Right cardiac atrium (tissue), 5 donors: Measurements from ENCODE around the gene S100A14. TPM values are rescaled to one million over a fixed set of nuclear protein-coding genes. Genes with fewer than 3 reads are reported as not detected.
A peak's percentile ranks its signal among the peaks of the same experiment; 100 is the strongest.

ENCODE experiments used
- ATAC-seq, 2 donors: fragments of 200-7000 bp; cut with Tn5 transposase; one replicate each; pipeline versions ENCODE4 v1.8.0 to v1.9.1; 2020; ENCODE audit warnings: moderate library complexity in 2 of 2, mild to moderate bottlenecking in 1 of 2
- DNase-seq, 3 donors: peaks; one replicate each; pipeline ENCODE4 v3.0.0-alpha.2; 2020
- H3K27ac ChIP-seq: one replicate; pipeline ENCODE4 v1.5.1; 2013; ENCODE audit warnings: mild to moderate bottlenecking, low read length, control low read depth, moderate library complexity
- H3K27me3 ChIP-seq: one replicate; pipeline ENCODE4 v1.6.1; 2013; ENCODE audit not compliant: control insufficient read depth, insufficient read depth
- H3K4me1 ChIP-seq: one replicate; pipeline ENCODE4 v1.6.1; 2013; ENCODE audit warnings: low read length; ENCODE audit not compliant: control insufficient read depth, insufficient read depth
- H3K4me3 ChIP-seq: one replicate; pipeline ENCODE4 v1.5.1; 2013; ENCODE audit warnings: low read length, control low read depth
- H3K9me3 ChIP-seq: one replicate; pipeline ENCODE4 v1.6.1; 2013; ENCODE audit warnings: low read length; ENCODE audit not compliant: control insufficient read depth
- WGBS: extraction: QIAGEN DNeasy Blood & Tissue Kit; methylation state at CpG from one replicate; pipeline ENCODE4 v1.1.7; 2013; 5-methylcytosine and 5-hydroxymethylcytosine counted together
- intact Hi-C, 4 donors: fragments of 100-400 bp; cut with DNase I; formaldehyde crosslinking; loops; one replicate each; pipeline versions ENCODE4 v1.11.0 to v1.14.0; 2022 to 2023
- polyA plus RNA-seq: library from polyadenylated mRNA; stranded (reverse); fragments of 200-250 nt; gene quantifications from one replicate; pipeline ENCODE4 v1.2.3, GENCODE V29; 2013
- total RNA-seq, 4 donors: library from RNA; stranded (reverse); fragmentation: NEBNext Ultra II Directional; extraction: Animal tissue kit (Norgen Biotek cat#: 25700); gene quantifications; one replicate each; pipeline ENCODE4 v1.2.1, GENCODE V29; 2021
- donor health status: healthy with polysubstance abuse.
- donor health status: DM: no; HTN: yes; CAD: no.
- donor health status: DM: no; HTN: no; CAD: no.
- donor health status: DM: no; HTN: yes; CAD: no; lungs with severe emphysema.
- donor health status: DM: yes; HTN: yes; CAD: no.

S100A14 gene
- total and polyA plus RNA-seq, 5 donors: 2.5 to 5.6 (median 4.3) TPM

DNA sequence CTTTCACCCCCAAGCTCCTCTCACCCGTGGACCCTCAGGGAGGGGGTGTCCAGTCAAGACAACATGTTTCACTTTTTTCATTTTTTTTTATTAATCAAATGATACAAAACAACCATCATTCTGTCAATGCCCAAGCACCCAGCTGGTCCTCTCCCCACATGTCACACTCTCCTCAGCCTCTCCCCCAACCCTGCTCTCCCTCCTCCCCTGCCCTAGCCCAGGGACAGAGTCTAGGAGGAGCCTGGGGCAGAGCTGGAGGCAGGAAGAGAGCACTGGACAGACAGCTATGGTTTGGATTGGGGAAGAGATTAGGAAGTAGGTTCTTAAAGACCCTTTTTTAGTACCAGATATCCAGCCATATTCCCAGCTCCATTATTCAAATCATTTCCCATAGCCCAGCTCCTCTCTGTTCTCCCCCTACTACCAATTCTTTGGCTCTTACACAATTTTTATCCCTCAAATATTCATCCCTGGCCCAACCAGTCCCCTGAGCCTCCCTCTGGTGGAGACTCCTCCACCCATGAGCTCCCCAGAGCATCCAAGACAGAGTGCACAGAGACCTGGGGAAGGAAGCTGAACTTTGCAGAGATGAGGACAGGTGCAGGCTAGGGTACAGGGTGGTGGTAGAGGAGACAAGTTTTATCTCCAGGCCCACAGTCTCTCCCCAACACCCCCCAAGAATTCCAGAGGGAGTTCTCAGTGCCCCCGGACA, 1.8 kb downstream of the S100A14 start:
- Histone ChIP-seq H3K4me3 (no peak overlapping the region), H3K4me1 (peaks cover 20% of the 10 kb centered on the region), H3K27ac (no peak overlapping the region), H3K9me3 (no peaks in the 10 kb centered on the region), H3K27me3 (no peaks in the 10 kb centered on the region)
- ATAC-seq (no peak), DNase-seq (no peak)
- 70% methylated on average over 2 of the region's 2 CpGs for WGBS
- intact Hi-C loops: loop anchor here in 1 of 4 donors (5.0 kb wide), 1 partner anchor 42 kb away; no protein-coding TSS in a partner anchor

- no peak overlapping the region for H3K4me3 ChIP-seq
- H3K27me3 ChIP-seq: no peaks in the 10 kb centered on the region
- H3K4me1 ChIP-seq: peaks cover 23% of the 10 kb centered on the region
- DNase-seq: no peak
- no peak overlapping the region for H3K27ac ChIP-seq
- intact Hi-C loops: loop anchor here in 1 of 4 donors (5.0 kb wide), 1 partner anchor 41 kb away; no protein-coding TSS in a partner anchor
- WGBS: 76% methylated on average over 5 of the region's 5 CpGs
- no peak for ATAC-seq
- no peaks in the 10 kb centered on the region for H3K9me3 ChIP-seq
Observed at GRCh38 chr1:153613406-153613805, 2.7 kb downstream of the S100A14 start.

GRCh38 chr1:153612755-153613331, 3.3 kb downstream of the S100A14 start, which contains the start of gene S100A16:
TSS of gene S100A16 (minus strand) at chr1:153613137. CDS start at chr1:153608151, 4,986 bp downstream.
- peaks cover 23% of the 10 kb centered on the region for H3K4me1 ChIP-seq
- intact Hi-C loops: loop anchor here in 1 of 4 donors (5.0 kb wide), 1 partner anchor 41 kb away; no protein-coding TSS in a partner anchor

GRCh38 chr1:153612111-153612754, 3.9 kb downstream of the S100A14 start:
- WGBS: 39% methylated on average over 11 of the region's 11 CpGs
- peak overlapping the region; percentile 70 for H3K4me3 ChIP-seq
- intact Hi-C loops: loop anchor here in 1 of 4 donors (5.0 kb wide), 1 partner anchor 40 kb away; no protein-coding TSS in a partner anchor
- ATAC-seq (peak in 1 of 2 donors; percentile 18), DNase-seq (peak in 1 of 3 donors; percentile 67)
- no peaks in the 10 kb centered on the region for H3K9me3 ChIP-seq
- H3K4me1 ChIP-seq: peaks cover 23% of the 10 kb centered on the region
- H3K27ac ChIP-seq: peak overlapping the region; percentile 78
- no peaks in the 10 kb centered on the region for H3K27me3 ChIP-seq

More at GRCh38 chr1:153612755-153613331, 3.3 kb downstream of the S100A14 start, which contains the start of gene S100A16:
- Histone ChIP-seq H3K27me3 (no peaks in the 10 kb centered on the region), H3K9me3 (no peaks in the 10 kb centered on the region), H3K4me3 (peak within 1 kb of the TSS; percentile 70), H3K27ac (peak within 1 kb of the TSS; percentile 78)
- WGBS: 37% methylated on average over 9 of the region's 9 CpGs
- DNase-seq: peak; percentile 87 to 93 (median 92)
- peak; percentile 71 to 85 for ATAC-seq

- Histone ChIP-seq H3K27ac (peak overlapping the region; percentile 78), H3K9me3 (no peaks in the 10 kb centered on the region), H3K4me3 (peak overlapping the region; percentile 70), H3K27me3 (no peaks in the 10 kb centered on the region), H3K4me1 (peaks cover 15% of the 10 kb centered on the region)
- no peak for ATAC-seq
- intact Hi-C loops: loop anchor here in 1 of 4 donors (5.0 kb wide), 1 partner anchor 39 kb away; no protein-coding TSS in a partner anchor
- no peak for DNase-seq
- 64% methylated on average over 1 of the region's 1 CpG for WGBS
Observed at GRCh38 chr1:153611356-153611755, 4.8 kb downstream of the S100A14 start.

DNA sequence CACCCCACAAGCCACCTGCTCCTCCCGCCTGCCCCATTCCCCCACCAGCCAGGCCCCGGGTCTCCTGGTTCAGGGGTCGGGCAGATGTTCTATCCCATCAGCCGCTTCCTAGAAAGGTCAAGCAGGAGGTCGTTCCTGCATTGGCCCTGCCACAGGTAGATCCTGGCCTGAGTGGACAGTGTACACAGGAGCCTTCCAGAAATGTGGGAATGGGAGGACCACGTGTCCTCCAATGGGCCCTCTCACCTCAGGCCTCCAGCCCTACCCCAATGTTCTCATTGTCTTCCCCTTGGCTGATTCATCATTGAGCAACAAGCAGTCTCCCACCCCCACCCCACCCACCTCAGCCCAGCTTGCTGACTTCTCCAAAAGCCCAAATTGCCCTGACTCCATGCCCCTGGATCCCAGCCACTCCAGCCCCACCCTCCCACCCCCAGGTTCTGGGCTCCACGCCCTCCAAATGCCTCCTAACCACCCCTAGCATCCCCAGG, 5.3 kb downstream of the S100A14 start:
- no peaks in the 10 kb centered on the region for H3K27me3 ChIP-seq
- peaks cover 12% of the 10 kb centered on the region for H3K4me1 ChIP-seq
- 86% methylated on average over 7 of the region's 7 CpGs for WGBS
- no peak overlapping the region for H3K4me3 ChIP-seq
- DNase-seq (no peak), ATAC-seq (no peak)
- peak overlapping the region; percentile 13 for H3K27ac ChIP-seq
- H3K9me3 ChIP-seq: no peaks in the 10 kb centered on the region
- intact Hi-C loops: loop anchor here in 1 of 4 donors (5.0 kb wide), 1 partner anchor 39 kb away; no protein-coding TSS in a partner anchor

DNA sequence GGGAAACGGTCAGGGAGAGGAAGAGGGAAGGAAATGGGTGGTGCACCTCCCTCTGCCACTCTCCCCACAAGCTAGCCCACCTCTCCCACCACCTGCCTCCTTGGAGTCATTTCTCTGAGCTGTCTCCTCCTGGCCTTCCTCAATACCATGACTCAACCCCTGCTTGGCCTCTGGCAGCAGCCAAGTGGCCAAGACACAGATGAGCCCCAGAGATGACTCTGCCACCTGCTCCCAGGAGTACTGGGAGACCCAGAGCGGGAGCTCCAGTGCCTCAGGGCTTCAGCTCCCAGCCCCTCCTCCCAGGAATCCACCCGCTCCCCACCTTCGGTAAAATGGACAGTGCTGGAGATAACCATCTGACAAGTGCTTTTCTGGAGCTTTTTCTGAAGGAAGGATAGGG, 5.8 kb downstream of the S100A14 start:
- Histone ChIP-seq H3K4me3 (no peak overlapping the region), H3K9me3 (no peaks in the 10 kb centered on the region), H3K27ac (peak overlapping the region; percentile 83), H3K27me3 (no peaks in the 10 kb centered on the region), H3K4me1 (peaks cover 12% of the 10 kb centered on the region)
- 60% methylated on average over 4 of the region's 4 CpGs for WGBS
- intact Hi-C loops: loop anchor here in 1 of 4 donors (5.0 kb wide), 1 partner anchor 38 kb away; no protein-coding TSS in a partner anchor
- no peak for DNase-seq
- no peak for ATAC-seq

DNA sequence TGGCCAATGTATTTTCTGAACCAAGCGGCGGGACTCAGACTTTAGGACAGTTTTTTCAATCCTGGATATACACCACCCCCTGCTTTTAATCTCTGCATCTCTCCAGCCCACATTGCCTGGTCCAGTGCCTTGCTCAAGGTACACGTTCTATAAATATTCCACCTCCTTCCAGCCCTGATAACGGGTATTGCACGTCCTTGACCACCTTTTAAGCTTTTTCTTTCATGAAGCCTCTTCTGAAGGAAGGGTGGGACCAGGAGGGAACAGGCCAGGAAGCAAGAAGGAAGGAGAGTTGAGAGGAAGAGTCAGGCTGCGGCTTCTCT, 6.6 kb downstream of the S100A14 start:
- DNase-seq: no peak
- ATAC-seq: no peak
- Histone ChIP-seq H3K4me1 (peaks cover 12% of the 10 kb centered on the region), H3K4me3 (no peak overlapping the region), H3K9me3 (no peaks in the 10 kb centered on the region), H3K27ac (peak overlapping the region; percentile 83), H3K27me3 (no peaks in the 10 kb centered on the region)
- intact Hi-C loops: no loop called here
- WGBS: 45% methylated on average over 6 of the region's 6 CpGs

DNA sequence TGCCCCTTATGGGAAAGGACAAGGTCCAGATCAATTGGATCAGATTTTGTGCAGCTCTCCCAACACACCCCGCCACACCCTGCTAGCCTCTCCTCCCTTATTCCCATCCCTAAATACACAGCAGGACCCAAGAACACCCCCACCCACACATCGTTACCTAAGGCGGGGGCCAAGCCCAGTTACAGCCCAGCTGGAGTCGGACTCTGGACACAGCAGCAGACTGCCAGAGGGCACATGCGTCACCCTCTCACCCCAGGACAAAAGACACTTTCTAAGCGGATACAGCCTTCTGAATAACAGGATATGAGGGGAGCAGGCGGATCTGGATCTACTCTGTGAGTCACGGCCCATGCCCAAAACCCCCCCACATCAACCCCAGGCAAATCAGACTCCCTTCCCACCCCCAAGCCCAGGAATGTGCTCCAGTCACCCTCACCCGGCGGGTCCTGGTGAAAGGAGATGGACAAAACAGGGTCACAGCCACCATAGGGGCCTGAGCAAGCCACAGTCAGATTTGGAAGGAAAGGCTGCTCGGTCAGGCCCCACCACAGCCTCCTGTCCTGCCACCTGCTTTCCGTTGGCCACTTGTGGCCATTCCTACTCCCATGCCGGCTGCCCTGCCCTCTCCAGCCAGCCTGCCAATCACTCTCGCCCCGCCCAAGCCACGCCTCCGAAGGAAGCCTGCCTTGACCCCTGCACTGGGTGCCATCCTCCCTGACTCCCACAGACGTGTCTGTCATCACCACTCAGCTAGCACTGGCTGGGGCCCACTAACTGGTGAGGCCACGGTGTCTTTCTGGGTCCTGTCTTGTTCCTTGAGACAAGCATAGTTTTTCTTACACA, 7.2 kb downstream of the S100A14 start:
- WGBS: 39% methylated on average over 19 of the region's 19 CpGs
- peak; percentile 75 to 90 for ATAC-seq
- Histone ChIP-seq H3K4me3 (peak overlapping the region; percentile 30), H3K4me1 (peaks cover 12% of the 10 kb centered on the region), H3K27ac (peak overlapping the region; percentile 83), H3K27me3 (no peaks in the 10 kb centered on the region), H3K9me3 (no peaks in the 10 kb centered on the region)
- DNase-seq: peak; percentile 85 to 90 (median 89)
- intact Hi-C loops: no loop called here

DNA sequence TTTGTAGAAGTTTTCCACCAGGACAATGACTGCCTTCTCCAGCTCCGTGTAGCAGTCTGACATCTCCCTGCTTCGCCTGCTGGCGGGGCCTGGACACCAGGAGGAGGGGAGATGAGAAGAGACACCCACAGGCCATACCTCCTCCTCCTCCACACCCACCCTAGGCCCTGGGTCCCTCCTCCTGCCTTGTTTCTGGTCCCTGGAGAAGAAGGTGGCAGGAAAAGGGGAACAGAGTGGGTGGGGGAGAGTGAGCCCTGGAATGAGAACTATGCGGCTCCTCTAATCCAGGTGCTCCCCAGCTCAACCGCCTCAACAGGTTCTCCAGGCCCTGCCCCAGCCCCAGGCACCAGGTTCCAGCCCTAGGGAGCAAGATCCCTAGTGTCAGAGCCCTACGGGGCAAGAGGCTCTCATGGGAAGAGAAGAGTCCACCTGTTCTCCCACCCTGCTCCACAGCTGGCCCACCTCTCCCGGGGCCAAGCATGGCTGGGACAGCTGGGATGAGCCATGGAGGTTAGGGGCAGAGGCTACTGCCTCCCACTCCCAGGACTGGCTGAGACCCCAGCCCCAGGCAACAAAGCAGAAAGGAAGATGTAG, 7.9 kb downstream of the S100A14 start:
- ATAC-seq (peak in 1 of 2 donors; percentile 5), DNase-seq (no peak)
- 70% methylated on average over 7 of the region's 7 CpGs for WGBS
- Histone ChIP-seq H3K27me3 (no peaks in the 10 kb centered on the region), H3K4me1 (peaks cover 12% of the 10 kb centered on the region), H3K4me3 (peak overlapping the region; percentile 30), H3K9me3 (no peaks in the 10 kb centered on the region), H3K27ac (peak overlapping the region; percentile 77)
- intact Hi-C loops: no loop called here
